Mucosa of rectum (tissue), 2 donors: ENCODE data around the gene PLEKHN1.
"Not testable (repeated sequence)": the region's sequence is repeated elsewhere in the genome, so short reads cannot be mapped to it uniquely, and the experiment has no call there.

Experiments
- H3K27ac ChIP-seq, 2 donors: one replicate each; pipeline ENCODE4 v1.7.0; 2013; ENCODE audit warnings: inconsistent platforms in 2 of 2, low read depth in 2 of 2, low read length in 2 of 2
- H3K27me3 ChIP-seq, 2 donors: one replicate each; pipeline ENCODE4 v1.7.0; 2013; ENCODE audit warnings: low read length in 2 of 2; ENCODE audit not compliant: control insufficient read depth in 2 of 2, insufficient read depth in 2 of 2
- H3K36me3 ChIP-seq, 2 donors: one replicate each; pipeline ENCODE4 v1.7.0; 2013; ENCODE audit warnings: low read length in 2 of 2; ENCODE audit not compliant: control insufficient read depth in 2 of 2, insufficient read depth in 2 of 2
- H3K4me1 ChIP-seq, 2 donors: one replicate each; pipeline ENCODE4 v1.7.0; 2013; ENCODE audit warnings: low read length in 2 of 2, mild to moderate bottlenecking in 1 of 2; ENCODE audit not compliant: control insufficient read depth in 2 of 2, insufficient read depth in 2 of 2
- H3K4me3 ChIP-seq, 2 donors: one replicate each; pipeline ENCODE4 v1.7.0; 2013; ENCODE audit warnings: low read length in 2 of 2
- H3K9ac ChIP-seq, 2 donors: one replicate each; pipeline ENCODE4 v1.7.0; 2013; ENCODE audit warnings: low read length in 2 of 2, low read depth in 1 of 2, mild to moderate bottlenecking in 1 of 2
- H3K9me3 ChIP-seq, 2 donors: one replicate each; pipeline ENCODE4 v1.7.0; 2013; ENCODE audit warnings: low read length in 2 of 2; ENCODE audit not compliant: control insufficient read depth in 2 of 2
- donor health status: healthy.
- donor health status: Normal muscosa, but diverticular disease.

PLEKHN1 gene

DNA sequence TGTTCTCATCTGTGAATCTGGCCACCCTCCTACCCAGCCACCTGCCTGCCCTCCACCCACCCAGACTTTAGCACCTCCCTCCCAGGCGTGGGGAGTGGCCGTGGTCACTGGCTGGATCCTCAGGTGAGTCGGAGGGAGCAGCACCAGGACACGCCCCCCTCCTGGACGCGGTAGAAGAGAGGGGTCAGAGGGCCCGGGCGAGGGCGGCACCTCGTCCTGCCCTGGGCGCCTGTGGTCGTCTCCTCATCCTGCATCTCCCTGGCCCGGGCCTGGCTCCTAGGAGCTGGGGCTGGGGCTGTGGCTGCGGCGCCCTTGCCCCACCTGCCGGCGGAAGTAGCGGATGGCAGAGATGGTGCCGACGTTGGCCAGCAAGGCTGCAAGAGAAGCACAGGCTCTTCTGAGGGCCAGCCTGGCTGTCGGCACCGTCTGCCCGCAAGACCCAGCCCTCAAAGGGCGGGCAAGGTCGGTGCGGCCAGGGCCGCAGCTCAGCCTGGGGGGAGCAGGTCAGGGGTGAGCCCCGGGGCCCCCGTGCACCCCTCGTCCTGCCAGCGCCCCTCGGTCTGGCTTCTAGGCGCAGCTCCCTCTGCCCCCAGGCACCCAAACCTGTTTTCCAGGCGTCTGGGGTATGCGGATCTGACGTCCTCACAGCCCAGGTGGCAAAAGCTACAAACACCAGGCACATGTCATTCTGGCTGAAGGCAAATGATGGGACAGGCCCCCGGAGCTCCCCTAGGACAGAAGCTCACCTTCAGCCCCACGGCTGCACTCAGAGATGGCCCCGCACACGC is 9.8 kb downstream of the PLEKHN1 start:
- H3K27me3 ChIP-seq, result peaks cover 0 to 15% of the 10 kb centered on the region in 2 donors
- H3K9ac ChIP-seq, result no peak overlapping the region
- peak overlapping the region; percentile 35 to 44 for H3K4me3 ChIP-seq
- H3K36me3 ChIP-seq, result no peaks in the 10 kb centered on the region
- no peaks in the 10 kb centered on the region for H3K9me3 ChIP-seq
- H3K4me1 ChIP-seq, result peaks cover 6% of the 10 kb centered on the region in 2 donors
- no peak overlapping the region for H3K27ac ChIP-seq

DNA sequence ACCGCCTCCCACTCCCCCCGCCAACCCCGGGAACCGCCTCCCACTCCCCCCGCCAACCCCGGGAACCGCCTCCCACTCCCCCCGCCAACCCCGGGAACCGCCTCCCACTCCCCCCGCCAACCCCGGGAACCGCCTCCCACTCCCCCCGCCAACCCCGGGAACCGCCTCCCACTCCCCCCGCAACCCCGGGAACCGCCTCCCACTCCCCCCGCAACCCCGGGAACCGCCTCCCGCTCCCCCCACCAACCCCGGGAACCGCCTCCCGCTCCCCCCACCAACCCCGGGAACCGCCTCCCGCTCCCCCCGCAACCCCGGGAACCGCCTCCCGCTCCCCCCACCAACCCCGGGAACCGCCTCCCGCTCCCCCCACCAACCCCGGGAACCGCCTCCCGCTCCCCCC is 10.5 kb downstream of the PLEKHN1 start:
- not testable (repeated sequence) for H3K9me3 ChIP-seq, H3K4me1 ChIP-seq, H3K36me3 ChIP-seq, H3K27ac ChIP-seq, H3K4me3 ChIP-seq, H3K9ac ChIP-seq
- peaks cover 0 to 14% of the 10 kb centered on the region in 2 donors for H3K27me3 ChIP-seq

DNA sequence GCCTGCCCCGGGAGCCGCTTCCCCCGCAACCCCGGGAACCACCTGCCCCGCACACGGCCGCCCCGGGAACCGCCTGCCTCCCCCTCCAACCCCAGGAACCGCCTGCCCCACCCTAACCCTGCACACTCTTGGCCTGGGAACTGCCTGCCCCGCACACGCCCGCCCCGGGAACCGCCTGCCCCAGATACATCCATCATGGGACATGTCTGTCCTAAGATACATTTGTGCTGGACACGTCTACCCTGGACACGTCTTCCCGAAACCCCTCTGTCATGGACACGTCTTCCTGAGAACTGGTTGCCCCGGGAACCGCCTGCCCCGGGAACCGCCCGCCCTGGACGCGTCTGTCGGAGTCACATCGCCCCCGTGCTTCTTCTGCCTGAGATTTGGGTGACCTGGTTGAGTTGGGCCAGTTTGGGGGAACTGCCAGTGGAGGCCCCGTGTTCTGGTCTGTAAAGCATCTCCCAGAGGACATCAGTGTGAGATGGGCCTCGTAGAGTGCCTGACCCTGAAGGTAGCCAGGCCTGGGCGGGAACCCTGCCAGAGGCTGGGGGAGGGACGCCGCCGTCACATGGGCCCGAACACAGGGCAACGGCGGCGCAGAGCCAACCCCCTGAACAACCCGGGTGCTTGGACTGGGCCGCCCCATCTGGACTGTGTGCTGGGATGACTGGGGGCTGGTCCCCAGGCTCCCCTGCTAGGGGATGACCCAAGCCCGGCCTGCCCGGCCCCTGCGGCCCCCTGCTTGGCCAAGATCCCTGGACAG is 12.0 kb downstream of the PLEKHN1 start:
- no peaks in the 10 kb centered on the region for H3K9me3 ChIP-seq
- H3K27me3 ChIP-seq, result peaks cover 12 to 27% of the 10 kb centered on the region in 2 donors
- H3K27ac ChIP-seq, result no peak overlapping the region
- H3K4me3 ChIP-seq, result no peak overlapping the region
- H3K36me3 ChIP-seq, result no peaks in the 10 kb centered on the region
- peaks cover 6% of the 10 kb centered on the region in 2 donors for H3K4me1 ChIP-seq
- H3K9ac ChIP-seq, result no peak overlapping the region

DNA sequence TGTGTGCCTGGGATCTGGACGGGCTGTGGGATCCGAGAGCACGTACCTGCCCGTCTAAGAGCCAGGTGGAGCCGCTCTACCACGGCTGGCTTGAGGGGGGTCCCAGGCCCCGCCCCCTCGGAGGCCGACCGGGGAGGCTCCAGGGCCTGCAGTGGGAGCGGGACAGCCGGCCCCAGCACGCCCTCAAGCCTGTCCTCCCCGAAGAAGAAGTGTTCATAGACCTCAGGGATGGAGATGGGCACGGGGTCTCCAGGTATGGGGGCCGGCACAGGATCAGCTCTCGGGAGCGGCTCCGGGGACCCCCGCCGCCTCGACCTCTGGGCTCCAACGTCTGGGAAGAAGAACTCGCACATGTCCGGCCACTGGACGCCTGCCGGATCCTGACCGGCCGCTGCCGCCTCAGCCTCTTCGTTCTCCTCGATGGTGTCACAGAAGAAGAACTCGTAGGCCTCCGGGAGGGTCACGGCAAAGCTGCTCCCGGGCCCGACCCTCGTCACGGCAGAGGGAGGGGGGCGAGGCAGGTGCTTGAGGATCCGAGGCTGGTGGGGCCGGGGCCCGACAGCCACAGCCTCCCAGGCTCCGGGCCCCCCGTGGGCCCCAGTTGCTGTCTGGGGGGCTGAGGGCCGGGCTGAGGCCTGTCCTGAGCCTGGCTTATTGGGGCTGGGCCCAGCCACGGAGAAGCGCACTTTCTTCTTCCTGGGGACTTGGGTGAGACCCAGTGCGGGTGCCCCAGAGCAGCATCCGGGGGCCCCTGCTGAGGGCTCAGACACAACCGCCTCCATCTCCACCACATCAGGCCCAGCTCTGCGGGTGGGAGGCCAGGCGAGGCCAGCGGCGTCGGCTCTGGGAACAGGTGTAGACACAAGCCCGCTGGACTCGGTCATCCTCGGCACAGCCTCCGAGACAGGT is 12.8 kb downstream of the PLEKHN1 start:
- Histone ChIP-seq H3K36me3 (no peaks in the 10 kb centered on the region), H3K4me1 (peaks cover 6% of the 10 kb centered on the region in 2 donors), H3K27ac (no peak overlapping the region), H3K27me3 (peaks cover 12 to 25% of the 10 kb centered on the region in 2 donors), H3K9ac (no peak overlapping the region), H3K9me3 (no peaks in the 10 kb centered on the region), H3K4me3 (no peak overlapping the region)

DNA sequence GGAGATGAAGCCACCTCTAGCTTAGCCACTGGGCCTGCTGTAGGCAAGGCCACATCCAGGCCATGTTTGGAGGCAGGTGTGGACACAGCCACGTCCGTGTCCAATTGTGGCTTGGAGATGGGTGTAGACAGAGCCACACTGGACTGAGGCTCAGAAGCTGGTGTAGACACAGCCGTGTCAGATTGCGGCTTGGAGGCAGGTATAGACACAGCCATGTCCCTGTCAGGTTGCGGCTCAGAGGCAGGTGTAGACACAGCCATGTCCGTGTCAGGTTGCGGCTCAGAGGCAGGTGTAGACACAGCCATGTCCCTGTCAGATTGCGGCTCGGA is 13.4 kb downstream of the PLEKHN1 start:
- Histone ChIP-seq H3K9ac (no peak overlapping the region), H3K9me3 (no peaks in the 10 kb centered on the region), H3K36me3 (no peaks in the 10 kb centered on the region), H3K27ac (no peak overlapping the region), H3K4me3 (no peak overlapping the region), H3K4me1 (peaks cover 6% of the 10 kb centered on the region in 2 donors), H3K27me3 (peaks cover 12 to 25% of the 10 kb centered on the region in 2 donors)

DNA sequence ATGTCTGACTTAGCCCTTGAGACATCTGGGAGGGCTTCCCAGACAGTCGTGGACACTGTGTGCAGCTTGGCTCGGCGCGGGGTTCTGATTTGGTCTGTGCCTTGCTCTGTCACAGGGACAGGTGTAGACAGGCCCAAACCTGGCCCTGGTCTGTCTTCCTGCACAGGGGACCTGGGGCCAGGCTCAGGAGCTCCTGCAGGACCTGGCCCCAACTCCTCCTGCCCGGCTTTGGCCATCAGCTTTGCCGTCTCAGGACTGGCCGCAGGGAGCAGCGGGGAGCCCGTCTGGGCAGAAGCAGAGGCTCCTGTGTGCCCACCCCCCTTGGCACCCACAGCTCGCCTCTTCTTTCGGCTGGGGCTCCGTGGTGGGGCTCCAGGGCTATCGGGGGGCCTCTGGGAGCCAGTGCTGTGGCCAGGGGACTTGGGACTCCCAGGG is 13.9 kb downstream of the PLEKHN1 start:
- no peaks in the 10 kb centered on the region for H3K9me3 ChIP-seq
- H3K9ac ChIP-seq, result no peak overlapping the region
- H3K36me3 ChIP-seq, result no peaks in the 10 kb centered on the region
- H3K27ac ChIP-seq, result no peak overlapping the region
- H3K4me3 ChIP-seq, result no peak overlapping the region
- H3K27me3 ChIP-seq, result peaks cover 14 to 25% of the 10 kb centered on the region in 2 donors
- peaks cover 6% of the 10 kb centered on the region in 2 donors for H3K4me1 ChIP-seq

DNA sequence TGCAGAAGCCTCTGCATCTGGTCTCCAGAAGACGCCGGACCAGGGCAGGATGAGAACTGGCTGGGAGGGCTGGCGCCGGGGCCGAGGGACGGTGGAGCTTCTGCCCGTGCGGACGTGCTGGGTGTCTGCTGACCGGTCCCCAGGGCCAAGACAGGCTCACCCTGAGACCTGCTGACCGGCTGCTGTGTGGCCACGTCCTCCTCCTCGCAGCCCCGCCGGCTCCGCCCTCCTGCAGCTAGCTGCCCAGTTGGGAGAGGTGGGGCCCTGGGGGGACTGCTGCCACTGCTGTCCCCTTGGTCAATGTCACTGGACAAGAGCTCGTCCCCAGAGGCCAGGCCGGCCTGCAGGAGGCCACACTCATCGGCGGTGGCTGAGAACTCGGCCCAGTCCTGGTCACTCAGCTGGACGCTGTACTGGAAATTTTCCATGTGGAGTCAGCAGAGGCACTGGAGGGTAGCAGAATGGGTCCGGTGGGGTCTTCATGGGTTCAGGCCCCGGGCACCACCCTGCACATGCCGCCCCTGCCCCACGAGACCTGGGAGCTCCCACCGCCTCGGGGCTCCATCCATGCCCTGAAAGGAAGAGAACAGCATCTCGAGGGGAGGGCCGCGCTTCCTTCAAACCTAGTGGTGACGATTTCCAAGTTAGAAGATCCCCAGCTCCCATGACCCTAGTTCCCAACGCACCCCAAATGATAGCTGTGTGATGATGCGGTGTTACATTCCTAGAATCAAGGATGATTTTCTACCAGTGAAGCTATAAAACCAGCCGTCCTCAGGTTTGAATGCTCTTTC is 14.5 kb downstream of the PLEKHN1 start:
- Histone ChIP-seq H3K9me3 (no peaks in the 10 kb centered on the region), H3K27me3 (peaks cover 17 to 25% of the 10 kb centered on the region in 2 donors), H3K4me3 (no peak overlapping the region), H3K9ac (no peak overlapping the region), H3K4me1 (peaks cover 4 to 5% of the 10 kb centered on the region in 2 donors), H3K36me3 (no peaks in the 10 kb centered on the region), H3K27ac (no peak overlapping the region)

DNA sequence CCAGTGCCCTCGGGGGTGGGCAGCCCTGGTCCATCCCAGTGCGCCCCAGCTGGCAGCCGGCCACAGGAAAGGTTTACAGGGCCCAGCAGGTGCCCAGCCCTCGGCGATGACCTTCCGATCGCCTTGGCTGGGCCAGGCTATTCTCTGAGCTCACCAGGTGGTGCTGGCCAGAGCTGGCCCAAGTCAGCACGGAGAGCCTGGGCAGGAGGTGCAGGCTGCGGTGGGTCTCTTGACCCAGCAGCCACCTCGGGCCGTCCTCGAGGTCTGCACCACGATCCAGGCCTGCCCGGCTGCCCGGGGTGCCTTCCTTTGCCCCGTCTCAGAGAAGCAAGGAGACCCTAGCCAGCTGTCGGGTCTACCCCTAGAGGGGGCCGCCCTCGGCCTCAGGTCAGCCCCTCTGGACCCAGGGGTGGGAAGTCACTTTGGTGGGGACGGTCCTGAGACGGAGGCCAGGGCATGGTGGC is 15.2 kb downstream of the PLEKHN1 start:
- no peaks in the 10 kb centered on the region for H3K9me3 ChIP-seq
- no peak overlapping the region for H3K27ac ChIP-seq
- H3K27me3 ChIP-seq, result peaks cover 17 to 27% of the 10 kb centered on the region in 2 donors
- H3K9ac ChIP-seq, result no peak overlapping the region
- no peaks in the 10 kb centered on the region for H3K36me3 ChIP-seq
- no peaks in the 10 kb centered on the region for H3K4me1 ChIP-seq
- no peak overlapping the region for H3K4me3 ChIP-seq

DNA sequence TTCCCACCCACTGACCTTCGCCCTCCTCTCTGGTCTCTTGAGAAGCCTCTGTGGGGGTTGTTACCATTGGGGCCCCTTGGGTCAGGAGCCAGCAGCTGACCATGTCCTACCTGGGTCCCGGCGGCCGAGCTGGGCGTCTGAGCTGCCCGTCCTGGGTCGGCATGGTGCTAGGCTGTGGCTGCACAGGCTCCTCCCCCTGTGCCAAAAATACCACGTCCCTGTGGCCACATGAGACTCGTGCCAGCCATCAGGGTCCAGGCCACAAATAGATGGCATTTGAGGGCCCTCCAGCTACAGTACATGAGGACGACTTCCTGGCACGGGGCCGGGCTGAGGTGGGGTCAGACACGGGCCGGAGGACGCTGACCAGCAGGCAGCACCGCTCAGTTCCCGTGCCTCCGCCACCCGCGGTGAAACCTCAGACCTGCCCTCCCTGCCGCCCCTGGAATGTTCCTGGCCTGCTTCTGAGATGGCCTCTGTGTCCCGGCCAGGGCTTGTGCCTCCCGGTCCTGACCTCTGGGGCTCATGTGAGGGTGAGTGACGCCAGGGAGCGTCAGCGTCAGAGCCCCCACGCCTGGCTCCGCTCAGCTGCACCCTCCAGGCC is 15.8 kb downstream of the PLEKHN1 start, which contains the start of gene PERM1:
Gene PERM1, minus strand, starts transcription at position 139 of the 604 bp plus-strand sequence. CDS start 1,064 bp downstream, outside the sequence.
- H3K4me1 ChIP-seq, result no peaks in the 10 kb centered on the region
- no peak within 1 kb of the TSS for H3K27ac ChIP-seq
- peaks cover 17 to 27% of the 10 kb centered on the region in 2 donors for H3K27me3 ChIP-seq
- no peaks in the 10 kb centered on the region for H3K9me3 ChIP-seq
- H3K36me3 ChIP-seq, result no peaks in the 10 kb centered on the region
- no peak within 1 kb of the TSS for H3K9ac ChIP-seq
- H3K4me3 ChIP-seq, result no peak within 1 kb of the TSS
